ENCODE data around the gene ABRACL. TPM values are rescaled to one million over a fixed set of nuclear protein-coding genes. Genes with fewer than 3 reads are reported as not detected.

ABRACL gene
- total RNA-seq, 1 experiment from 2014 or later, result 127 TPM

DNA sequence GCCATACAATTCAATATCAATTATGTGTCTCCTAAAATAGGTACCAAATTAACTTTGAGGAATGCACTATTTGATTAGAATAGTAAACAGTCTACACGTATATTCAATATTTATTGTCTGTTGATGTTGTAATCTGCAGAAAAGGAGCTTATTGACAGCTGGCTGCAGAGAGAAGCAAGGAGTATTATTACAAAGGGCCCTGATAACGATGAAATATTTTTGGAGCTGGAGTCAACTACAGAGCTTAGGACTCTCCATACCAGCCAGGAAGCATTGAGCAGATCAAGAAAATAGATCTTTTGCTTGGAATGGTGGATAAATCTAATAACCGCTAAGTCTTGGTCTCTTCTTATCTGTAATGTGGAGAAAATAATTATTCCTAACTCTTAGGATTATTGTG is 25.5 kb downstream of the ABRACL start:
- no peak for DNase-seq (ENCODE audit: low read depth)

DNA sequence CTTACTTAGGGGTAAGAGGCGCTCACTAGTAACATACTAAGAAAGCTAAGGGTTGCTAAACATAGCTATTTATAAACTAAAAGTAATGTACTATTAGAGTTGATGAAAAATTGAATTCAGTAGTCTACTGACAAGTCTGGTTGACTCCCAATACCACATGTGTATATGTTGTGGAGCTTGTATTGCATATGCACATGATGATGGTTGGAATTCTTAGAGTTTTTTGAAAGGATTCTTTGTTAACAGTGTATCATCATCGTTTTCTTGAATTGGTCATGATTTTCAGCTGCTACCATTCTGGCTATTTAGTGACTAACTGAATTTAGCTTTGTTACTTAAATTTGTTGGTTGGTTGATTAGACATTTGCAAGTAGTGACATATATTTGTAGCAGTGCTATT is 27.2 kb downstream of the ABRACL start:
- no peak for DNase-seq (ENCODE audit: low read depth)

DNA sequence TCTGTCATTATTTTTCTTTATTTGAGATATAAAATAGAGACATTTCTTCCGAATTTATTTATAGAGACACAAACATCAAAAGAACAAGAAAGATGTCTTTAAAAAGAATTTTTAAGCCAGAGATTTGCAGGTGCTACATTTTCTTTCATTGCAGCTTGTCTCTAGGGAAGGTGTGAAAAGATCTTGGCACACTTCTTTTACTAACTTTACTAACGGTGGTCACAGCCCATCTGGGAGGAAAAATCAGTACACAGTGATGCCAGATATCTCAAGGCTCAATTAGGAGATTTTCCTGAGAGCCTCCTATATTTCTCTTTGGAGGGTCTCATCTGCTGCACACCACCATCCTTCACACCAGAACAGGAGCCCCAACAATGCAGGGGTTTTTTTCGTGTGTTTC is 29.5 kb downstream of the ABRACL start:
- no peak for DNase-seq (ENCODE audit: low read depth)

DNA sequence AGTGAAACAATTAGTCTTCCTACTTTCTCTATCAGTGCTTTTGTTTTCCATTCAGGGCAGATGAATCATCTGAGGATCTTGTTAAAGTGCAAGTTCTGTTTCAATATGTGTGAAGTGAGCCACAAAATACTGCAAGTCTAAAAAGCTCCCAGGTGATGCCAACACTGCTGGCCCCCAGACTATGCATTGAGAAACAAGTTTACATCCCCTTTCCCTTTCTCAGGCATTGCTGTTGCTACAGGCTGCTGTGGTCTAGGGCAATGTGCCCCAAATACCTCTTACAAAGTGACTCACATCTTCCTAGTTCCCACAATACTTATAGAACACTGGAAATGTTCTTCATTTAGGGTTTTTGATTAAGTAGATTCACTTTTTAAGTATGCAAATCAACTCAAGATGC is 31.8 kb downstream of the ABRACL start:
- peak; percentile 65 for DNase-seq (ENCODE audit: low read depth)

DNA sequence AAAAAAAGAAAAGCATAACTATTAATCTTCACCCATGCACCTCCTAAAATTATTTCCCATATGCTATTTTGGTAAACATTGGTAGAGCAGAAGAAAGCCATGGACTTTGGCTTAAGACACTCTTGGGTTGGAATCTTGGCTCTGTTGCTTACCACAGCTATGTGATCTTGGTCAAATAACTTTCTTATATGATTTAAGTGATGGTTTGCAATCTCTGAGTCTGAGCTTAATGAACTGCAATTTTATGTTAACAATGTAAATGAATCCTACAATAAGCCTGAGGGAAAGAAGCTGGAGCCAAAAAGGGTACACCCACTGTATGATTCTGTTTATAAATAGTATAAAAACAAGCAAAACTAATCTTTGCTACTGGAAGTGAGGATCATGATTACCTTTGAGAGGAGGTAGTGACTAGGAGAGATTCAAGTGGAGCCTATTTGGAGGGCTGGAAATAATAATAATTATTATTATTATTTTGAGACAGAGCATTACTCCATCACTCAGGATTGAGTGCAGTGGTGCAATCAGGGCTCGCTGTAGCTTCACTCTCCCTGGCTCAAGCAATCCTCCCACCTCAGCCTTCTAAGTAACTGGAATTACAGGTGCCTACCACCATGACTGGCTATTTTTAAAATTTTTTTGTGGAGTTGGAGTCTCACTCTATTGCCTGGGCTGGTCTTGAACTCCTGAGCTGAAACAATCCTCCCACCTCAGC is 34.5 kb downstream of the ABRACL start:
- DNase-seq (ENCODE audit: low read depth), result peak; percentile 66

DNA sequence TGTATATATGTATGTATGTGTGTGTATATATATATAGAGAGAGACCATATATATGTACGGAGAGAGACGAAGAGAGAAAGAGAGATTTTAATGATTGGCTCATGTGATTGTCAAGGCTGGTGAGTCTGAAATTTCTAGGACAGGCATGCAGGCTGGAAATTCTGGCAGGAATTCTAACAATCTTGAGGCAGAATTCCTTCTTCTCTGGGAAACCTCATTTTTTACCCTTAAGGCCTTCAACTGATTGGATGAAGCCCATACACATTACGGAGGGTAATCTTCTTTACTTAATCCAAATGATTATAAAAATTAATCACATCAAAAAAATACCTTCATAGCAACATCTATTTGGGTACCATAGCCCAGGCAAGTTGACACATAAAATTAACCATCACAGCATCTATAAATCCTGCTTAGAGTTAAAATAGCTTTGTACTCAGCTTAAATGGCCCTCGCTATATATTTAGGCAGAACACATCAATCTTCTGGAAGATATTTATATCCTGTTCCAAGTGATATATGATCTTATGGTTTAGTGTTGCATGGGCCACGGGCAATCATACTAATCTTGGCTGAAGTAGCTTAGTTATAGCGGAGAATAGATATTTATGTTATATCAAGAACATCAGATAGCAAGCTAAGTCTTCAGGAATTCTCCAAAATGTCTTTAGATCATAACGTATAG is 36.6 kb downstream of the ABRACL start:
- DNase-seq (ENCODE audit: low read depth), result no peak

DNA sequence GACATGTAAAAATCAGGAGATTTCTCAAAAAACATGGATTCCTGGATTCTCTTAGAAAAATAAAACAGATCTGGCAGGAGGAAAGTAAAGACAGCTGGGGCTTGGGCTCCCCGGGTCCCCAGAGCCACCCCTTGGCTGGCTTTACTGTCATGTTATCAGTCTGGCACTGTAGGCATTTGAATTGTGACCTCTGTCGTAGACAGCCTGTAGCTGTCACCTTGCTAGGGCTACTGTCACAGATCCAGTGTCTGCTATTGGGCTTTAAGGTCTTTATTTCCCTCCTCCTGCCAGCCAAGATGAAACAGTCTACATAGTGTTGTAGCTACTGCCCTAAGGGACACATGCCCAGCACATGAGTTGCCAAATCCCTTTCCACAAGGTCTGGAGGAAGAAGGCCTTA is 37.5 kb downstream of the ABRACL start:
- no peak for DNase-seq (ENCODE audit: low read depth)

DNA sequence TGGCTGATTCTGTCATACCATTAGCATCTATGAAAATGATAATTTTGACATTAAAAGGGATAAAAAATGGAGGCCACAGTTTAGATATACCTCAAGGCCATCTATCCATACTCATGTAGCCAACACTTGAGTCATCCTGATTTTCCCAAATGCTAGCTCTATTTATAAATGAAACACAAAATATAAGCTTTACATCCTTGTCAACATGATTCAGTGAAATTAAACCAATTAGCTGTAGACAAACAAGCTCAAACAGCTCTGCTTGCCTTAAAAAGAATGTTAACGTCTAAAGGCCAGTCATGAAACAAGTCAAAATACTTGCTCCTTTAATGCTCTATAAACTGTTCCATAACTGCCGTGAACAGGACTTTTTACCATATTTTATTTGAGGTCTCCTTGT is 40.3 kb downstream of the ABRACL start:
- DNase-seq (ENCODE audit: low read depth), result no peak

DNA sequence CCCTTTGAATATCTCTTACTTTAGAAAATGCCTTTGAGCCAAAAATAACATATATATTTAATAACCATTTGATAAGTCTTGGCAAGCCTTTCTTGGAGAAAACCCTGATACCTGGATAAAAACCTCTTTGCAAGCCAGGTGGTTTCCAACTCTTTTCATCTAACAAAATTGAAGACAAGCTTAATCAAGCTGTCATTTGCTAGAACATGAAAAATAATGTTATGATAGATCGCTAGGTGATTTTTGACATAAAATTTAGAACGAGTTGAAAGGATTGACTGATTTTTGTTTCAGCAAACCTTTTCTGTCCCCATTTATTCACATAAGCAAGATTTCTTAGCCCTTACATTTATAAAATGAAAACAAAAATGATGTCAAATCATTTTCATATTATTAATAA is 44.6 kb downstream of the ABRACL start:
- DNase-seq (ENCODE audit: low read depth), result no peak

DNA sequence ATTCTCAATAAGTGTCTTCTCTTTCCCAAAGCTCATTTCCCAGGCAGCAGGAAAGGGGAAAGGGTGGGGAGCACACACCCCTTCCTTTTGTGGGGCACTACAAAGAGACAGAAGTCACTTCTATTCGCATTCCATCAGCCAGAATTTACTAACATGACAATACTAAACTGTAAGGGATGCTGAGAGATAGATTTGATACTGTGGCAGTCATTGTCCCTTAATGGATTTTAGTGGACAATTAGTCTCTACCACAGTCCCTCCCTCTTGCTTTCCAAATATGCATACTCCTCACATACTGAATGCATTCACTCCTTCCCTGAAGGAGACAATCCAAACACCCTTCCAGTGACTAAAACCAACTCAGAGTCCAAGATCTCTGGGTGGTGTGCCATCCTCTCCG is 50.5 kb downstream of the ABRACL start:
- DNase-seq (ENCODE audit: low read depth), result no peak

DNA sequence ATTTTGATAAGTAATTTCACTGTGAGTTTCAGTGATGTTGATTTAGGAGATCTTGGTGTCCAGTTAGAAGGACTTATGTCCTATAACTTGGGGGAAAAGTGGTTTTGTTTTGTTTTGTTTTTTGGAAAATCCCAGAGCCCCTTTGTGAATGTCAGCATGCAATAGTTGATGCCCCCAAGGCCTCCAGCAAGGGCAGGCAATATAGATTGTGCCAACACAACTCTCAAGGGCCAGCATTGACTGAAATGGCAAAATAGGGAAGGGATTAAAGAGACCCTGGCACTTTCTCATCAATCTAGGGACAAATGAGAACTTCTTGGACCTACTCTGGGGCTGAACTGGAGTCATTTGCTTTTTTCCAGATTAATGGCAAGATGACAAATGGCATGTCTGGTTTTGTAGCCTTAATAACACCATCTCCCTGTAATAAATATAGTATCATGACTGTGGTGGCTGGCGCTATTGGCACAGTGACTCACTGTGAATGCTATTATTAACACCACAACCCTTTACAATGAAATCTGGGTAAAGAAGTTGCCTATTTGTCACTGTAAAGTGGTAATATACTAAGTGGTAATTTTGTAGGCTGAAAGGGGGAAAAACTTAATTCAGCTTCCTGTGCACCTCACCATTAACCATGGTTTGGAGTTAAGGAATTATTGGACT is 51.8 kb downstream of the ABRACL start:
- DNase-seq (ENCODE audit: low read depth), result peak; percentile 72

DNA sequence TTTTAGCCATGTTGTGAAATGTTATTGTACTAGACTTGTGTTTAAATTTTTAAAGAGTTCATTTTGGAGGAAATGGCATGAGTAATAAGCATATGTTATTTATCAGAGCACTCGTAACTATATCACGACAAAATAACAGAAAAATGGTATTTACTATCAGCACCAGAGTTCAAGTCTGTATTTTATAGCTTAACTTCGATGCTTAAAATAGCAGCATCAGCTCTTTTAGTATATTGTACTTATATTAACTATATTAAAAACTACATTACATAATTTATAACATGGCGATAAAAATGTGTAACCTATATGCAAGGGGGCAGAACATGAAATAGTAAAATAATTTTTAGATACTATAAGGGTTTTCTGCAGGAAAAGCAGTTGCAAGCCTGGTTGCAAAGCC is 52.9 kb downstream of the ABRACL start:
- DNase-seq (ENCODE audit: low read depth), result no peak

DNA sequence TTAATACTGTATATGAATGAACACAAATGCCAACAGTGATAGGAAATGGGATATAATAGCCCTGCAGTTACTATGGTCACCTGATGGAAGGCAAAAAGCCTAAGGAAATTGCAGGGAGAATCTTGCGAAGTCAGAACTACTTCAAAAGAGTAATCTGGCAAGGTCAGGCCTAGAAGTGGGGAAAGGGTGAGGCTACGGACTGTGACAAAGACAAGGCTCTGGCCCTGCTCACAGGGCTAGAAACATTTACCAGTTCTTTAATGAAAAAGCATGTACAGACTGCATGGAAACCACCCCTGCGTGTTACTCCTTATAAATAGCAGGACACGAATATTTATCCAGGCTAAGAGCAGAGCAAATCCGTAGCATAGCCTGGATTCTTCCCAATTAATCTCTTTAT is 53.8 kb downstream of the ABRACL start:
- no peak for DNase-seq (ENCODE audit: low read depth)

DNA sequence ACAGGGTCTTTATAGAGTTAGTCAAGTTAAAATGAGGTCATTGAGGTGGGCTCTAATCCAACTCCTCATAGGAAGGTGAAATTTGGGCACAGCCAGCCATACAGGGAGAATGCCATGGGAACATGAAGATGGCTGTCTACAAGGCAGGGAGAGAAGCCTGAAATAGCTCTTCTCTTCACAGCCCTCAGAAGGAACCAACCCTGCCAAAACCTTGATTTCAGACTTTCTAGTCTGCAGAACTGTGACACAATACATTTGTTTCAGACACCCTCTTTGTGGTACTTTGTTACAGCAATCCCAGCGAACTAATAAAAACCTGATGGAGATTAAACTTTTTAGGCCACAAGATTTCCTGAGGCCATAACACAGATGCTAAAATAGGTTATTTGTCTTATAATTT is 63.3 kb downstream of the ABRACL start:
- DNase-seq (ENCODE audit: low read depth), result no peak

Other genes starting within 250 kb of the ABRACL start
- not detected in 2 replicates for gene ECT2L, start 232.7 kb upstream of the ABRACL start, total RNA-seq (2014; rRNA removed; shearing (Covaris generic))
- gene REPS1, start 40.5 kb upstream of the ABRACL start, total RNA-seq (2014; rRNA removed; shearing (Covaris generic)), result 39.0 and 44.6 TPM in 2 replicates
- gene HECA, start 106.3 kb downstream of the ABRACL start, total RNA-seq (2014; rRNA removed; shearing (Covaris generic)), result 9.9 and 15.2 TPM in 2 replicates

Data from M059J (cell line).